SU-DHL-6 (cell line): ENCODE measurements around the gene ZNF524.

Experiments used
- H2AFZ ChIP-seq: fragments of 200-600 bp; sonication (generic); 2 replicates; pipeline ENCODE4 v1.6.1; 2014; ENCODE audit warnings: low read depth, mild to moderate bottlenecking, moderate library complexity, mixed read lengths, antibody characterized with exemption, low read length; ENCODE audit not compliant: severe bottlenecking
- H3F3A ChIP-seq: fragments of 200-600 bp; shearing (Covaris generic); 2 replicates; pipeline ENCODE4 v1.6.0; 2016; ENCODE audit warnings: antibody characterized with exemption, mild to moderate bottlenecking; ENCODE audit not compliant: insufficient read depth
- H3K27ac ChIP-seq: fragments of 200-600 bp; sonication (generic); 2 replicates; pipeline ENCODE4 v1.5.1; 2016; ENCODE audit warnings: low read depth, mild to moderate bottlenecking, low read length, moderate library complexity, mixed read lengths
- H3K27me3 ChIP-seq: fragments of 200-600 bp; sonication (generic), shearing (Covaris generic); 2 replicates; pipeline ENCODE4 v1.6.0; 2014; ENCODE audit warnings: mild to moderate bottlenecking, low read length
- H3K36me3 ChIP-seq: fragments of 200-600 bp; sonication (generic); 2 replicates; pipeline ENCODE4 v1.6.1; 2014; ENCODE audit warnings: mild to moderate bottlenecking, low read length, mixed read lengths
- H3K4me2 ChIP-seq: fragments of 300-600, 200-600 bp; shearing (Covaris generic), sonication (generic); 2 replicates; pipeline ENCODE4 v1.6.0; 2014; ENCODE audit warnings: low read length, low read depth, mild to moderate bottlenecking; ENCODE audit not compliant: poor library complexity, severe bottlenecking
- H3K4me3 ChIP-seq: fragments of 200-600 bp; sonication (generic); 2 replicates; pipeline ENCODE4 v1.5.1; 2014; ENCODE audit warnings: antibody characterized with exemption, low read length, mild to moderate bottlenecking, mixed read lengths; ENCODE audit not compliant: insufficient read depth, poor library complexity, severe bottlenecking
- H3K79me2 ChIP-seq: fragments of 200-600 bp; sonication (generic); 2 replicates; pipeline ENCODE4 v1.6.1; 2014; ENCODE audit warnings: mild to moderate bottlenecking, low read length, moderate library complexity; ENCODE audit not compliant: insufficient read depth
- H3K9ac ChIP-seq: fragments of 200-600 bp; sonication (generic); 2 replicates; pipeline ENCODE4 v1.7.0; 2014; ENCODE audit warnings: mild to moderate bottlenecking, low read length
- H3K9me2 ChIP-seq: fragments of 200-600 bp; sonication (generic); replicated peaks from 2 replicates; pipeline ENCODE4 v1.6.1; 2014; ENCODE audit warnings: low read length; ENCODE audit not compliant: insufficient read depth
- H3K9me3 ChIP-seq: fragments of 200-600 bp; sonication (generic); 2 replicates; pipeline ENCODE4 v1.6.1; 2014; ENCODE audit warnings: low read length, mixed read lengths; ENCODE audit not compliant: insufficient read depth
- H4K20me1 ChIP-seq: fragments of 200-600 bp; sonication (generic); 2 replicates; pipeline ENCODE4 v1.6.1; 2014; ENCODE audit warnings: low read depth, mild to moderate bottlenecking, antibody characterized with exemption, low read length, moderate library complexity, mixed read lengths
- CTCF ChIP-seq: fragments of 200-600 bp; sonication (generic); IDR thresholded peaks from one replicate; pipeline ENCODE4 v1.5.1; 2017; ENCODE audit warnings: antibody characterized with exemption, mild to moderate bottlenecking, low read length, moderate library complexity; ENCODE audit not compliant: insufficient read depth, poor library complexity, severe bottlenecking
- EZH2phosphoT487 ChIP-seq: fragments of 200-600 bp; sonication (generic), shearing (Covaris generic); conservative IDR thresholded peaks from 2 replicates; pipeline ENCODE4 v1.6.1; 2018; ENCODE audit warnings: mild to moderate bottlenecking, antibody characterized with exemption, low read length, moderate library complexity, mixed read lengths

Gene ZNF524

GRCh38 chr19:55598719-55599467 lies 1.2 kb upstream of the ZNF524 start:
- Histone ChIP-seq H3K9me3 (no peaks in the 10 kb centered on the region), H3K4me2 (peak overlapping the region; percentile 64), H3K9ac (peak overlapping the region; percentile 83), H3K9me2 (no peaks in the 10 kb centered on the region), H3K27ac (peak overlapping the region; percentile 95), H3K36me3 (no peaks in the 10 kb centered on the region), H4K20me1 (no peaks in the 10 kb centered on the region), H2AFZ (peak overlapping the region; percentile 67), H3K79me2 (no peaks in the 10 kb centered on the region), H3F3A (peaks cover 27% of the 10 kb centered on the region), H3K4me3 (peak overlapping the region; percentile 62), H3K27me3 (no peaks in the 10 kb centered on the region)
- TF ChIP-seq CTCF: no peak
- no peak for TF ChIP-seq EZH2phosphoT487

- peak within 1 kb of the TSS; percentile 95 for H3K27ac ChIP-seq
These were observed 633 bp upstream of the ZNF524 start, which contains the start of gene FIZ1 for GRCh38 chr19:55599468-55599841. FIZ1 (minus strand) TSS chr19:55599517; CDS start chr19:55597865, 1,652 bp downstream.

GRCh38 chr19:55600662-55601028 lies 557 bp downstream of the ZNF524 start:
- TF ChIP-seq CTCF (no peak), EZH2phosphoT487 (no peak)
- H3K27ac ChIP-seq: peak overlapping the region; percentile 95
- H3K9ac ChIP-seq: peak overlapping the region; percentile 83
- H2AFZ ChIP-seq: peak overlapping the region; percentile 35
- H3F3A ChIP-seq: peaks cover 33% of the 10 kb centered on the region
- H3K36me3 ChIP-seq: no peaks in the 10 kb centered on the region
- H3K79me2 ChIP-seq: no peaks in the 10 kb centered on the region; the same call in 1 of the 2 replicates
- peak overlapping the region; percentile 64 for H3K4me2 ChIP-seq
- no peaks in the 10 kb centered on the region for H3K9me3 ChIP-seq
- no peaks in the 10 kb centered on the region for H4K20me1 ChIP-seq
- no peaks in the 10 kb centered on the region for H3K27me3 ChIP-seq
- no peaks in the 10 kb centered on the region for H3K9me2 ChIP-seq
- H3K4me3 ChIP-seq: peak overlapping the region; percentile 76

More at GRCh38 chr19:55599468-55599841, 633 bp upstream of the ZNF524 start, which contains the start of gene FIZ1:
- H3K36me3 ChIP-seq: no peaks in the 10 kb centered on the region
- no peaks in the 10 kb centered on the region for H4K20me1 ChIP-seq
- H3K9ac ChIP-seq: peak within 1 kb of the TSS; percentile 83
- peaks cover 28% of the 10 kb centered on the region for H3F3A ChIP-seq
- H3K9me3 ChIP-seq: no peaks in the 10 kb centered on the region
- no peaks in the 10 kb centered on the region for H3K79me2 ChIP-seq
- H3K9me2 ChIP-seq: no peaks in the 10 kb centered on the region
- H2AFZ ChIP-seq: peak within 1 kb of the TSS; percentile 67
- no peaks in the 10 kb centered on the region for H3K27me3 ChIP-seq
- H3K4me2 ChIP-seq: peak within 1 kb of the TSS; percentile 64
- H3K4me3 ChIP-seq: peak within 1 kb of the TSS; percentile 76
- TF ChIP-seq CTCF: no peak
